Subcutaneous abdominal adipose tissue (tissue), 5 donors: ENCODE measurements around the gene ODAM.

Experiments
- H3K27ac ChIP-seq: one replicate; pipeline ENCODE4 v1.7.0; 2013; ENCODE audit warnings: low read depth, mild to moderate bottlenecking, inconsistent platforms, low read length, moderate library complexity
- H3K27me3 ChIP-seq, 5 donors: one replicate each; pipeline ENCODE4 v1.7.0; 2013; ENCODE audit warnings: low read length in 5 of 5, inconsistent platforms in 1 of 5; ENCODE audit not compliant: control insufficient read depth in 5 of 5, insufficient read depth in 4 of 5
- H3K36me3 ChIP-seq, 5 donors: one replicate each; pipeline ENCODE4 v1.7.0; 2013; ENCODE audit warnings: low read length in 5 of 5; ENCODE audit not compliant: control insufficient read depth in 5 of 5, insufficient read depth in 5 of 5
- H3K4me1 ChIP-seq, 5 donors: one replicate each; pipeline ENCODE4 v1.7.0; 2013; ENCODE audit warnings: low read length in 5 of 5, mild to moderate bottlenecking in 3 of 5, moderate library complexity in 1 of 5; ENCODE audit not compliant: control insufficient read depth in 5 of 5, insufficient read depth in 5 of 5
- H3K4me3 ChIP-seq, 5 donors: one replicate each; pipeline ENCODE4 v1.7.0; 2013; ENCODE audit warnings: low read length in 5 of 5, low read depth in 1 of 5
- H3K9ac ChIP-seq, 5 donors: one replicate each; pipeline ENCODE4 v1.7.0; 2013; ENCODE audit warnings: low read length in 5 of 5, mild to moderate bottlenecking in 4 of 5, moderate library complexity in 3 of 5
- H3K9me3 ChIP-seq, 5 donors: one replicate each; pipeline ENCODE4 v1.7.0; 2013; ENCODE audit warnings: low read length in 5 of 5; ENCODE audit not compliant: control insufficient read depth in 5 of 5
- donor health status: healthy.
- donor health status: healthy.
- donor health status: healthy.
- donor health status: healthy.
- donor health status: healthy.

The ODAM gene

GRCh38 chr4:70251945-70252277, 56.4 kb downstream of the ODAM start:
- no peaks in the 10 kb centered on the region for H3K36me3 ChIP-seq
- no peaks in the 10 kb centered on the region for H3K27me3 ChIP-seq
- H3K4me3 ChIP-seq: no peak overlapping the region
- no peaks in the 10 kb centered on the region for H3K9me3 ChIP-seq
- H3K4me1 ChIP-seq: no peaks in the 10 kb centered on the region
- no peak overlapping the region for H3K27ac ChIP-seq
- no peak overlapping the region for H3K9ac ChIP-seq
